Activated CD4-positive, alpha-beta T cell treated with anti-CD3 and anti-CD28 coated beads for 36 hours (primary cell): ENCODE measurements around the gene ADD3. TPM values are rescaled to one million over a fixed set of nuclear protein-coding genes. Genes with fewer than 3 reads are reported as not detected.

Source experiments
- ATAC-seq: fragments of 200-7000 bp; cut with Tn5 transposase; one replicate; pipeline ENCODE4 v1.10.0; 2021; ENCODE audit warnings: mild to moderate bottlenecking, moderate library complexity
- CTCF ChIA-PET: fragments of 350-600 bp; sonication (Branson Sonifier 250); formaldehyde crosslinking; loops from one replicate; lab custom pipeline; 2021; ENCODE audit warnings: antibody characterized with exemption; lab: Charles Lee
- POLR2A ChIA-PET: fragments of 350-600 bp; sonication (Branson Sonifier 250); formaldehyde crosslinking; loops from one replicate; lab custom pipeline; 2021; ENCODE audit warnings: antibody characterized with exemption, inconsistent platforms; lab: Charles Lee
- DNase-seq: peaks from one replicate; pipeline ENCODE4 v3.0.0-alpha.2; 2020
- H3K27ac Mint-ChIP-seq: one replicate; pipeline ENCODE4 v1.8.0; 2021; ENCODE audit warnings: mixed read lengths
- H3K27me3 Mint-ChIP-seq: one replicate; pipeline ENCODE4 v1.8.0; 2021; ENCODE audit warnings: mixed read lengths
- H3K36me3 Mint-ChIP-seq: one replicate; pipeline ENCODE4 v1.8.0; 2021; ENCODE audit warnings: low read depth, mixed read lengths
- H3K4me1 Mint-ChIP-seq: one replicate; pipeline ENCODE4 v1.8.0; 2021; ENCODE audit warnings: mixed read lengths
- H3K4me3 Mint-ChIP-seq: one replicate; pipeline ENCODE4 v1.8.0; 2021; ENCODE audit warnings: mild to moderate bottlenecking, moderate library complexity, mixed read lengths
- H3K9me3 Mint-ChIP-seq: one replicate; pipeline ENCODE4 v1.8.0; 2021; ENCODE audit warnings: low read depth, mixed read lengths
- intact Hi-C, 2 experiments: fragments of 100-400 bp; cut with DNase I in 1 of 2; cut with micrococcal nuclease in 1 of 2; formaldehyde crosslinking; loops; one replicate each; pipeline versions ENCODE4 v1.14.2 to v1.15.1; 2022 to 2024; cut with DNase I, micrococcal nuclease
- total RNA-seq, 2 experiments: library from RNA; stranded (reverse); gene quantifications; one replicate each; pipeline ENCODE4 v1.2.3, GENCODE V29; 2021

ADD3 gene
- total RNA-seq, 2 experiments from 2014 or later, result 72.5 to 101 TPM

GRCh38 chr10:110150046-110150445 lies 142.3 kb downstream of the ADD3 start:
- Mint-ChIP-seq H3K4me1 (peaks cover 3% of the 10 kb centered on the region), H3K27me3 (peaks cover 35% of the 10 kb centered on the region), H3K27ac (no peak overlapping the region), H3K36me3 (no peaks in the 10 kb centered on the region), H3K9me3 (no peaks in the 10 kb centered on the region), H3K4me3 (no peak overlapping the region)
- ChIA-PET CTCF (interaction anchor here (0.6 to 1.2 kb wide), 2 partner anchors 99 to 381 kb away, joined by 3 to 4 read pairs; no protein-coding TSS in a partner anchor), POLR2A (no interaction called here)
- DNase-seq (no peak), ATAC-seq (no peak)
- intact Hi-C loops, result no loop called here

DNA sequence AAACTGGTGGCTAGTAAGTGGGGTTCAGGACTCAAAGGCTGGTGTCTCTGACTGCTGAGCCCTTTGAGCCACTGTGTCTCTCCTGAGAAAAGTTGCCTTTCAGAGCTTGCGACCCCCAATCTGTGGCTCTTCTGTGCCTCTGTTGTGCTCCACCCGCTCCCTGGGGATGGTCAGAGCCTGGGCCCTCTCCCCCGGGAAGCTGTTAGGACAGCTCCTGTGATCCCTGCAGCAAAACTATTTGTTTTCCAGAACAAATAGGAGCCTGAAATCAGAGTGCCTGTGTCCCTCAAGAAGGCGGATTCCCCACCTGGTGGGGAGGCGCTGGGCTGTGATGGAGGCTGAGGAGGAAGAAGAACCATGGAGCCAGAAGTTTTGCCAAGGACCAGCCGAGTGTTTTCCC lies 143.2 kb downstream of the ADD3 start:
- DNase-seq (no peak), ATAC-seq (no peak)
- ChIA-PET CTCF (interaction anchor here (0.7 to 0.9 kb wide), 2 partner anchors 61 to 396 kb away, joined by 3 read pairs; no protein-coding TSS in a partner anchor), POLR2A (no interaction called here)
- Mint-ChIP-seq H3K4me1 (peaks cover 6% of the 10 kb centered on the region), H3K4me3 (no peak overlapping the region), H3K27ac (no peak overlapping the region), H3K9me3 (no peaks in the 10 kb centered on the region), H3K36me3 (no peaks in the 10 kb centered on the region), H3K27me3 (peaks cover 42% of the 10 kb centered on the region)
- intact Hi-C loops, result no loop called here

DNA sequence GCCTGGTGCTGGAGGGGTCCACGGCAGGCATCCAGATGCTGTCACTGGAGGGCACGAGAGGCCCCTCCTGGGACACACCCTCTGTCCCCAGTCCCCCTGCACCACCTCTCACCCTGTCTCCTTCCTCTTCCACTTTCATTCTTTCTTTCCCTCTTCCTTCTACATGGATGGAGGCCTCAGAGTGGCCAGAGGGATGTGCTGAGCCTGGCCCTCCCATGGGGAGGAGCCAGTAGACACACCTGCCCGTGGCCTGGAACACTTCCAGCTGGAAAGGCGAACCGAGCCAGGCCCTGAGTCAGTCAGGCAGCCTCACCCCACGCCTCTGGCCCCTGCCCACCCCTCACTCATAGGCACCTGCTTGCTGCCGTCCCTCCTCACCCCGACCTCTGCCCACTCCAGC lies 143.7 kb downstream of the ADD3 start:
- no peak overlapping the region for H3K4me3 Mint-ChIP-seq
- DNase-seq (no peak), ATAC-seq (no peak)
- no peak overlapping the region for H3K27ac Mint-ChIP-seq
- intact Hi-C loops, result no loop called here
- no peaks in the 10 kb centered on the region for H3K36me3 Mint-ChIP-seq
- no peaks in the 10 kb centered on the region for H3K9me3 Mint-ChIP-seq
- POLR2A ChIA-PET, result no interaction called here
- H3K27me3 Mint-ChIP-seq, result peaks cover 42% of the 10 kb centered on the region
- CTCF ChIA-PET, result interaction anchor here (0.7 to 0.9 kb wide), 2 partner anchors 61 to 395 kb away, joined by 3 read pairs; no protein-coding TSS in a partner anchor
- H3K4me1 Mint-ChIP-seq, result peaks cover 7% of the 10 kb centered on the region

GRCh38 chr10:110151971-110152370 lies 144.2 kb downstream of the ADD3 start:
- DNase-seq (no peak), ATAC-seq (no peak)
- ChIA-PET POLR2A (no interaction called here), CTCF (interaction anchor here (0.7 to 1.2 kb wide), 2 partner anchors 11 to 406 kb away, joined by 3 to 6 read pairs; no protein-coding TSS in a partner anchor)
- H3K27ac Mint-ChIP-seq, result no peak overlapping the region
- intact Hi-C loops, result no loop called here
- H3K4me1 Mint-ChIP-seq, result peaks cover 13% of the 10 kb centered on the region
- H3K9me3 Mint-ChIP-seq, result no peaks in the 10 kb centered on the region
- H3K27me3 Mint-ChIP-seq, result peaks cover 45% of the 10 kb centered on the region
- H3K4me3 Mint-ChIP-seq, result no peak overlapping the region
- no peaks in the 10 kb centered on the region for H3K36me3 Mint-ChIP-seq

DNA sequence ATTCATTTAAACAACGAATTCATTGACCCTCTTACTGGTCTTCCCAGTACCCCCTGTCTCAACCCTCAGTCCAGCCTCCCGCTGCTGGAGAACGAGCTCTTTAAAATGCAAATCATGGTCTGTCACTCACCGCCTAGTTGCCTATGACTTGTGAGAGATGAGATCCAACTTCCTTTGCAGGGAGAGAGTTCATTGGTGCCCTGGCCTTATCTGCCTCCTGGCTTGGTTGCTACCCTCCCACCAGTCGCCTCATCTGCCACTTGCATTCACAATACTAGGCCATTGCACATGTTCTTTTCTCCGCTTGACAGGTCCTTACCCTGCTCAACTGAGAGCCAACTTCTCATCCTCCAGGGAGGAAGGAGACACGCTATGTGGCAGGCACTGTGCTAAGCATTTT lies 145.6 kb downstream of the ADD3 start:
- Mint-ChIP-seq H3K4me3 (no peak overlapping the region), H3K27ac (no peak overlapping the region), H3K36me3 (no peaks in the 10 kb centered on the region), H3K4me1 (peaks cover 17% of the 10 kb centered on the region), H3K9me3 (no peaks in the 10 kb centered on the region), H3K27me3 (peaks cover 49% of the 10 kb centered on the region)
- ATAC-seq (no peak), DNase-seq (no peak)
- ChIA-PET POLR2A (no interaction called here), CTCF (interaction anchor here (0.6 to 1.2 kb wide), 2 partner anchors 12 to 91 kb away, joined by 3 to 6 read pairs; no protein-coding TSS in a partner anchor)
- intact Hi-C loops, result no loop called here

DNA sequence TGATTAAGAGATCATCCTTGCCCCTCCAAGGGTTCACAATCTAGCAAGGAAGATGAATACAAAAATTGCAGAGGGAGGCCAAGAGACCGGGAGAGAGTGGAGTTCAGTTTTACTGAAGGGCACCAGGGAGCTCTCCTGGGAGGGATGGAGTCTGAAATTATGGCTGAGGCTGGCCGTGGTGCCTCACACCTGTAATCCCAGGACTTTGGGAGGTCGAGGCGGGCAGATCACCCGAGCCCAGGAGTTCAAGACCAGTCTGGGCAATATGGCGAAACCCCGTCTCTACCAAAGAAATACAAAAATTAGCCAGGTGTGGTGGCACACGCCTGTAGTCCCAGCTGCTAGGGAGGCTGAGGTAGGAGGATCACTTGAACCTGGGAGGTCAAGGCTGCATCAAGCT lies 148.3 kb downstream of the ADD3 start:
- H3K4me1 Mint-ChIP-seq, result peaks cover 17% of the 10 kb centered on the region
- ATAC-seq, result no peak
- ChIA-PET POLR2A (no interaction called here), CTCF (interaction anchor here (1.3 to 2.1 kb wide), 4 partner anchors 11 to 65 kb away, joined by 3 to 13 read pairs (median 4); no protein-coding TSS in a partner anchor)
- H3K27ac Mint-ChIP-seq, result no peak overlapping the region
- H3K4me3 Mint-ChIP-seq, result no peak overlapping the region
- intact Hi-C loops, result loop anchor here in 1 of 2 experiments (5.0 kb wide), 1 partner anchor 51 kb away; the partner anchor contains the start of gene MXI1
- no peaks in the 10 kb centered on the region for H3K9me3 Mint-ChIP-seq
- H3K36me3 Mint-ChIP-seq, result no peaks in the 10 kb centered on the region
- H3K27me3 Mint-ChIP-seq, result peaks cover 67% of the 10 kb centered on the region
- DNase-seq, result no peak

DNA sequence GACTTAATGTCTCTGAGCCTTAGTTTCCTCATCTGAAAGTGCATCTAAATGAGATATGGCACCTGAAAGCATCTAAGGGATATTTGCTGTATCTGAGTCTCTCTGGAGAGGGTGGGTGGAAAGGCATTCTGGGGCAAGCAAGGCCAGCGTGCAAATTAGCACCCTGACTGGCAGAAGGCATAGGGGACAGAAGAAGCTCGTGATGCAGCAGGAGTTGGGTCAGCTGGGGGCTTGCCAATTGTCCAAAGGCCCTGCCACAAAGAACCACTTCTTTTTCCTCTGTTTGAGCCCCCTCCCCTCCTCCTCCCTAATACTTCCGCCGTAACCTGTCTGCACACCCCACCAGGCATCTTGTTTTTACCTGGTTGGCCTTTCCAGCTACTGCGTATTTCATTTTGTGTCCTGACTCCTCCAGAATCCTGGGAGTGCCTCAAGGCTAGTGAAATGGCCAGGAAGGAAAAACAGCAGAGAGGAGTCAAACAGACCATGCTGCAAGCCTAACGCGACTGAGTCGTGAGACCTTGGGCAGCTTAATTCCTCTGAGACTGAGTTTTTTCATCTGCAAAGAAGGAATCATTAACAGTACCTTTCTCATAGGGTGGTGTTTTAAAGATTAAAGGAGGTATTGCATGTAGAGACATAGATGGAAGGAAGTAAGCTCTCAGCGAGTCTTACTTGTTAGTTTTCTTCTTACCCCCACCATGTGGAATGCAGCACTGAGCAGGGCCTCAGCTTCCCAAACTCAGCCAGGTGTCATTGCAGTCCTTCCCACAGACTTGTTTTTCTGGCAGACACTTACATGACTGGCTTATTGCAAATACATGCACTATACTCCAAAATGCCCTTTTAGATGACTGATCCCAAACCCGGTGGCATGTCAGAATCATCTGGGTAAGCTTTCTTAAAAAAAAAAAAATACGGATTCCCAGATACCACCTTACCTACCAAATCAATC lies 150.5 kb downstream of the ADD3 start:
- H3K27me3 Mint-ChIP-seq, result peaks cover 69% of the 10 kb centered on the region
- no peaks in the 10 kb centered on the region for H3K36me3 Mint-ChIP-seq
- ATAC-seq, result no peak
- peaks cover 17% of the 10 kb centered on the region for H3K4me1 Mint-ChIP-seq
- intact Hi-C loops, result loop anchor here in 1 of 2 experiments (5.0 kb wide), 1 partner anchor 49 kb away; the partner anchor contains the start of gene MXI1
- no peaks in the 10 kb centered on the region for H3K9me3 Mint-ChIP-seq
- DNase-seq, result no peak
- H3K4me3 Mint-ChIP-seq, result no peak overlapping the region
- CTCF ChIA-PET, result interaction anchor here (0.6 to 2.1 kb wide), 2 partner anchors 20 to 170 kb away, joined by 3 to 13 read pairs; no protein-coding TSS in a partner anchor
- POLR2A ChIA-PET, result no interaction called here
- H3K27ac Mint-ChIP-seq, result no peak overlapping the region

- intact Hi-C loops, result no loop called here
- Mint-ChIP-seq H3K27ac (no peak overlapping the region), H3K4me3 (no peak overlapping the region), H3K4me1 (peaks cover 18% of the 10 kb centered on the region), H3K27me3 (peaks cover 65% of the 10 kb centered on the region), H3K36me3 (no peaks in the 10 kb centered on the region), H3K9me3 (no peaks in the 10 kb centered on the region)
- ChIA-PET CTCF (interaction anchor here (0.5 to 2.0 kb wide), 4 partner anchors 17 to 449 kb away, joined by 3 to 5 read pairs (median 3); no protein-coding TSS in a partner anchor), POLR2A (no interaction called here)
- DNase-seq (no peak), ATAC-seq (no peak)
These were observed 152.3 kb downstream of the ADD3 start for GRCh38 chr10:110160081-110160480.

DNA sequence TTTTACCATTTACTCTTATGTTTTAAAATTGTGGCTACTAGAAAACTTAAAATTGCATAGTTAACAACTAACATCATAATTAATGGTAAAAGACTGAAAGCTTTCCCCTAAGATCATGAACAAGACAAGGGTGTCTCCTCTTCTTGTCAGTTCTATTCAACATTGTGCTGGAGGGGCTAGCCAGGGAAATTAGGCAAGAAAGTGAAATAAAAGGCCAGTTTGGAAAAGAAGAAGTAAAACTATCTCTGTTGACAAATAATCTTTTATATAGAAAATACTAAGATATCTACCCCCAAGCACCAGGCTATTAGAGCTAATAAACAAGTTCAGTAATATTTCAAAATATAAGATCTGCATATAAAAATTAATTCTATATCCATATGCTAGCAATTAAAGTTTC lies 152.7 kb downstream of the ADD3 start:
- intact Hi-C loops, result no loop called here
- Mint-ChIP-seq H3K9me3 (no peaks in the 10 kb centered on the region), H3K36me3 (no peaks in the 10 kb centered on the region), H3K27ac (no peak overlapping the region), H3K4me3 (no peak overlapping the region), H3K27me3 (peaks cover 66% of the 10 kb centered on the region), H3K4me1 (peaks cover 22% of the 10 kb centered on the region)
- CTCF ChIA-PET, result interaction anchor here (0.5 to 2.0 kb wide), 2 partner anchors 19 to 449 kb away, joined by 3 to 5 read pairs; no protein-coding TSS in a partner anchor
- DNase-seq (no peak), ATAC-seq (no peak)
- POLR2A ChIA-PET, result interaction anchor here (0.7 kb wide), 1 partner anchor 116 kb away, joined by 4 read pairs; no protein-coding TSS in a partner anchor

GRCh38 chr10:110162741-110163145 lies 155.0 kb downstream of the ADD3 start:
- intact Hi-C loops, result no loop called here
- POLR2A ChIA-PET, result no interaction called here
- ATAC-seq, result no peak
- Mint-ChIP-seq H3K36me3 (no peaks in the 10 kb centered on the region), H3K9me3 (no peaks in the 10 kb centered on the region), H3K27ac (no peak overlapping the region), H3K27me3 (peaks cover 68% of the 10 kb centered on the region), H3K4me3 (no peak overlapping the region), H3K4me1 (peaks cover 14% of the 10 kb centered on the region)
- CTCF ChIA-PET, result interaction anchor here (0.6 kb wide), 1 partner anchor 25 kb away, joined by 3 read pairs; no protein-coding TSS in a partner anchor
- no peak for DNase-seq

GRCh38 chr10:110163192-110163773 lies 155.5 kb downstream of the ADD3 start:
- ChIA-PET POLR2A (no interaction called here), CTCF (interaction anchor here (0.6 to 1.3 kb wide), 5 partner anchors 25 to 115 kb away, joined by 3 to 5 read pairs (median 4); no protein-coding TSS in a partner anchor)
- no peak for DNase-seq
- no peak for ATAC-seq
- H3K4me1 Mint-ChIP-seq, result peaks cover 13% of the 10 kb centered on the region
- H3K27me3 Mint-ChIP-seq, result peaks cover 69% of the 10 kb centered on the region
- no peak overlapping the region for H3K27ac Mint-ChIP-seq
- intact Hi-C loops, result no loop called here
- no peaks in the 10 kb centered on the region for H3K9me3 Mint-ChIP-seq
- no peaks in the 10 kb centered on the region for H3K36me3 Mint-ChIP-seq
- no peak overlapping the region for H3K4me3 Mint-ChIP-seq
